Ishikawa (cell line): ENCODE results near the gene IL1RAPL1.

ENCODE experiments used
- CEBPB ChIP-seq: IDR thresholded peaks from 2 replicates; pipeline ENCODE4 v1.6.1; 2012
- CREB1 ChIP-seq: IDR thresholded peaks from 2 replicates; pipeline ENCODE4 v1.6.1; 2012; ENCODE audit warnings: low read depth
- EGR1 ChIP-seq: IDR thresholded peaks from 2 replicates; pipeline ENCODE4 v1.6.1; 2012
- EP300 ChIP-seq: IDR thresholded peaks from 2 replicates; pipeline ENCODE4 v1.6.1; 2012; ENCODE audit warnings: borderline replicate concordance
- FOXM1 ChIP-seq: IDR thresholded peaks from 2 replicates; pipeline ENCODE4 v1.6.1; 2012; ENCODE audit warnings: low read depth, borderline replicate concordance
- MAX ChIP-seq: IDR thresholded peaks from 2 replicates; pipeline ENCODE4 v1.6.1; 2012
- NFIC ChIP-seq: IDR thresholded peaks from 2 replicates; pipeline ENCODE4 v1.6.1; 2012
- RAD21 ChIP-seq: IDR thresholded peaks from 2 replicates; pipeline ENCODE4 v1.6.1; 2012; ENCODE audit warnings: low read depth
- REST ChIP-seq: IDR thresholded peaks from 2 replicates; pipeline ENCODE4 v1.6.1; 2012; ENCODE audit warnings: low read depth, mild to moderate bottlenecking
- TAF1 ChIP-seq: IDR thresholded peaks from 2 replicates; pipeline ENCODE4 v1.6.1; 2012; ENCODE audit warnings: low read depth, mild to moderate bottlenecking
- TCF12 ChIP-seq: IDR thresholded peaks from 2 replicates; pipeline ENCODE4 v1.6.1; 2012; ENCODE audit warnings: low read depth
- TEAD4 ChIP-seq: IDR thresholded peaks from 2 replicates; pipeline ENCODE4 v1.6.1; 2012
- USF1 ChIP-seq: IDR thresholded peaks from 2 replicates; pipeline ENCODE4 v1.6.1; 2012
- YY1 ChIP-seq: IDR thresholded peaks from 2 replicates; pipeline ENCODE4 v1.6.1; 2012; ENCODE audit warnings: low read depth
- ZBTB7A ChIP-seq: IDR thresholded peaks from 2 replicates; pipeline ENCODE4 v1.6.1; 2012; ENCODE audit warnings: low read depth

Gene IL1RAPL1

GRCh38 chrX:28709421-28709820, 122.2 kb downstream of the IL1RAPL1 start:
- no peak for TF ChIP-seq REST
- TF ChIP-seq MAX = no peak
- TF ChIP-seq EP300 = no peak
- no peak for TF ChIP-seq YY1
- no peak for TF ChIP-seq RAD21

GRCh38 chrX:28717864-28718263, 130.6 kb downstream of the IL1RAPL1 start:
- no peak for TF ChIP-seq REST
- no peak for TF ChIP-seq RAD21
- no peak for TF ChIP-seq FOXM1
- TF ChIP-seq NFIC = no peak
- no peak for TF ChIP-seq ZBTB7A
- no peak for TF ChIP-seq TCF12
- TF ChIP-seq TAF1 = no peak

GRCh38 chrX:28718450-28718849, 131.2 kb downstream of the IL1RAPL1 start:
- TF ChIP-seq CREB1 (no peak), ZBTB7A (no peak), TAF1 (no peak), NFIC (no peak), TCF12 (no peak), FOXM1 (no peak), USF1 (no peak), EGR1 (no peak)

GRCh38 chrX:28719620-28720019, 132.4 kb downstream of the IL1RAPL1 start:
- TF ChIP-seq EGR1 (no peak), MAX (no peak), REST (no peak), ZBTB7A (no peak), TCF12 (no peak), CEBPB (no peak), CREB1 (no peak), TEAD4 (no peak), USF1 (no peak), FOXM1 (no peak), EP300 (no peak), TAF1 (no peak), NFIC (no peak), YY1 (no peak), RAD21 (no peak)

- TF ChIP-seq EGR1 = no peak
- no peak for TF ChIP-seq MAX
- TF ChIP-seq TCF12 = no peak
- no peak for TF ChIP-seq CREB1
- no peak for TF ChIP-seq TAF1
- no peak for TF ChIP-seq FOXM1
- TF ChIP-seq ZBTB7A = no peak
- TF ChIP-seq CEBPB = no peak
- no peak for TF ChIP-seq REST
- no peak for TF ChIP-seq YY1
These were observed 165.1 kb downstream of the IL1RAPL1 start for GRCh38 chrX:28752330-28752729.
